Measurements from ENCODE around the gene ZFP62. TPM values are rescaled to one million over a fixed set of nuclear protein-coding genes. Genes with fewer than 3 reads are reported as not detected.
"Not testable (repeated sequence)": the region's sequence is repeated elsewhere in the genome, so short reads cannot be mapped to it uniquely, and the experiment has no call there.

Gene ZFP62
- 10 to 100 TPM; 21.2 to 23.7 TPM for total RNA-seq

DNA sequence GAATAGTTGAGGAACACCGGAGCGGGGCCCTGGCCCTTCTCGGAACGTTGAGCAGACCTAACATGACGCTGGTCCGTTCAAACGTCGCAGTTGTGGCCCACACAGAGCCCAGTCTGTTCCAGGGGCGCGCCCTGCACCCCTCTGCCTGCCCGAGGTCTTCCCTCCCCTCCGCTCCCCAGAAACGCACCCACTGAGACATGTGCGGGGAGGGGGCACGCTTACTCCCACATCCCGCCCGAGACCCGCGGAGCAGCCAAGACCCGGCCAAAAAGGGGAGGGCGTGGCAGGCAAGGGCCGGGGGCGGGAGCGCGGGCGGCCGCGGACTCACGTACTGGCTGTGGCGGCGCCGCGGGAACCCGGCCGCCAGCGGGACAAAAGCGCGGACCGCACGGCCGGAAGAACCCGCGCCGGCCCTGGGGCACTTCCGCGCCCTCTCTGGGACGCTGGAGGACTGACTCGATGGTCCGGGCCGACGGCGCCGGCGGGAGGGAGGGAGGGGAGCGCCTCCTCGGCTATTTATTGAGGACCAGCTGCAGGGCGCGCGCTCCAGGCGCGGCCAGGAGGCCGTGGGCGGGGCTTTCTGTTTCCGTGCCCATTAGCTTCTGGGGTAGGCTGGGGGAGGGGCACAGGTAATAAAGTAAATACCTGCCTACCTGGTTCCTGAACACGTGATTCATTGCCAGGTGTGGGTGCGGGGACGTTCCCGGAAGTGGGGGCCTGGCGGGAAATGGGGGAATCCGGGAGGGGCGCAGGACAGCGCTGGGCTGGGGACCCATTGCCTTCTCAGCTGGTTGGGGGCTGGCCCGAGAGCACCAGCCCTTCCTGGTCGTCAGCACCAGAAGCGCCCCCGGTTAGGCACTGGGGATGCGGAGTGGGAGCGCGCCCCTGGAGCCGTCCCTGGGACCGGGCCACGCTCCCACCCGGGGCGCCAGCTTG lies at the start of gene ZFP62:
TSS of gene ZFP62 (minus strand) at position 390 of the 936 bp plus-strand sequence. CDS start at position 333, 57 bp downstream.
- Mint-ChIP-seq H3K4me1 (peaks cover 21% of the 10 kb centered on the region), H3K4me3 (peak within 1 kb of the TSS; percentile 98), H3K9me3 (no peaks in the 10 kb centered on the region), H3K27me3 (no peaks in the 10 kb centered on the region), H3K36me3 (peaks cover 16% of the 10 kb centered on the region), H3K27ac (peak within 1 kb of the TSS; percentile 91)
- DNase-seq: peak; percentile 91

DNA sequence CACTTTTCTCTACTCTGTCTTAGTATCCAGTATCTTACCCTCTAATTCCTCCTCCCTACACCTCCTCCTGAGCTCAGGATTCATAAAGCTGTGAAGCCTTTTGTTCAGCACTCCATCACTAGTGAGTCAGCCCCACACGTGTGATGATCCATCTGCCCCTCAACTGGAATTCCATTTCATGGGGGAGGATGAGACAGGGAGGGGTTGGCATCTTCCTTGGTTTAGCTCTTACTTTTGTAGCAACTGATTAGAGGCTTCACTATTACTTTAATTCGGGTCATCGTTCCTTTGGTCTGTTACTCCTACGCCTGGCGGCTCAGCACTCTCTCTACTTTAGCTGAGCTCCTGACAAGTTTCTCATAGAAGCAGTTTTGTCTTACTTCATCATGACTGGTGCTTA lies 49.7 kb upstream of the ZFP62 start:
- H3K4me1 Mint-ChIP-seq: peaks cover 6% of the 10 kb centered on the region
- no peak for DNase-seq
- no peak overlapping the region for H3K4me3 Mint-ChIP-seq
- H3K36me3 Mint-ChIP-seq: no peaks in the 10 kb centered on the region
- no peak overlapping the region for H3K27ac Mint-ChIP-seq
- H3K27me3 Mint-ChIP-seq: peaks cover 29% of the 10 kb centered on the region
- H3K9me3 Mint-ChIP-seq: no peaks in the 10 kb centered on the region

DNA sequence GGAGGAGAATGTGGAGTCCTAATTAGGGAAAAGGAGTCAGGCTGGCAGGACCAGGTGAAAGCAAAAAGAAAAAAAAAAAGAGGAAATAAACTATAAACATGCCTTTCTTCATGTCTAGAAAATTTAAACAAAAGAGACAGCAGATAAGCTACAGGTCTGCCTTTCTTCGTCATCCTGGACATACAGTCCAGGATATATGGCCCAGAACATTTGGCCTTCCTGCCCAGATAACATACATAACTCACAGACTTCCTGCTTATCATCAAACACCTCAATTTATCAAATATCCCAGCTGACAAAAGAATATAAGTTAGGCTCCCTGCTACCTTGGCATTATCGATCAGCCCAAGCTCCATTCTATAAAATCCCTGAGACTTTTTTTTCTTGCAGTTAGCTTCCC lies 49.1 kb upstream of the ZFP62 start:
- Mint-ChIP-seq H3K9me3 (no peaks in the 10 kb centered on the region), H3K4me3 (no peak overlapping the region), H3K36me3 (no peaks in the 10 kb centered on the region), H3K4me1 (peaks cover 6% of the 10 kb centered on the region), H3K27ac (no peak overlapping the region), H3K27me3 (peaks cover 31% of the 10 kb centered on the region)
- DNase-seq: no peak

DNA sequence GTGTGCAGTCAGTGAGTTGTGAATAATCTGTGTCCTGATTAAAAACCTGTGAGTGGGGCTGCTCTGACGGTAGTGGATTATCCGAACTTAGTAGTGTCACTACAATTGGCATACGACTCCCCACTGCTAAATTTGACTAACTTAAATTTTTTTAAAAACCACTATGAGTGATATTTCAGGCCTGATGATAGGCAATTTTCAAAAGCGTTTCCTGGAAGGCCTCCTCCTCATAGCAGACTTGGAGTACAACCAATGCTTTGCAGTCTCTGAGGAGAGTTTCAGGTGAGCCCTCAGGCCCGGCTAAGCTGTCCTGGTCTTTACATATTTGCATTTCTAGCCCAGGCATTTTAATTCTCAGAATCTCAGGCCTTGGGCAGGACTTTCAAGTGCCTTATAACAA lies 48.7 kb upstream of the ZFP62 start:
- Mint-ChIP-seq H3K4me3 (no peak overlapping the region), H3K9me3 (no peaks in the 10 kb centered on the region), H3K4me1 (peaks cover 6% of the 10 kb centered on the region), H3K27me3 (peaks cover 31% of the 10 kb centered on the region), H3K36me3 (no peaks in the 10 kb centered on the region), H3K27ac (no peak overlapping the region)
- DNase-seq: no peak

DNA sequence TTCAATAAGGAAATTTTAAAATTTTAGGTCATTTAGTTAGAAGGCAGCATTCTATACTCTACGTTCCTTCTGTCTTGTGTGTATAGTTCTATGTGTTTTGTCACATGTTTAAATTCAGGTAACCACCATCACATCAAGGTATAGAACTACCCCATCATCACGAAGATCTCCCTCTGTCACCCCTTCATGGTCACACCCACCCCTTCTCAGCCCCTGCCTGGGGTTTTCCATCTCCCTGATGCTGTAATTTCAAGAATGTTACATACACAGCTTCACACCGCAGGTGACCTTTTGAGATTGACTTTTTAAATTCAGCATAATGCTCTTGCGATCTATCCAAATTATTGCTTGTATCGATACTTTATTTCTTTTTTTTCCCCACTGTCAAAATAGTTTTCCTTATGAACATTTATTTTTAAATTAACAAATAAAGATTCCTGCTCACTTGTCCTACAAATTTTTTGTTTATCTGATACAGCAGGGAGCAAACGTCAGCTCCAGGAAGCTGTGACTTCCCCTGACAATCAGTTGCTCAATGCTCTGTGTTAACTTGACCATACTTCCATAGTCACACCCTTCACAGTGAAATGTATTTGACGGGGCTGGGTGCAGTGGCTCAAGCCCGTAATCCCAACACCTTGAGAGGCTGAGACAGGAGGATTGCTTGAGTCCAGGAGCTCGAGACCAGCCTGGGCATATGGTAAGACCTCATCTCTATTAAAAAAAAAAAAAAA lies 48.1 kb upstream of the ZFP62 start:
- Mint-ChIP-seq H3K4me1 (peaks cover 6% of the 10 kb centered on the region), H3K4me3 (no peak overlapping the region), H3K36me3 (no peaks in the 10 kb centered on the region), H3K9me3 (no peaks in the 10 kb centered on the region), H3K27ac (peak overlapping the region; percentile 29), H3K27me3 (peaks cover 31% of the 10 kb centered on the region)
- DNase-seq: peak; percentile 22

DNA sequence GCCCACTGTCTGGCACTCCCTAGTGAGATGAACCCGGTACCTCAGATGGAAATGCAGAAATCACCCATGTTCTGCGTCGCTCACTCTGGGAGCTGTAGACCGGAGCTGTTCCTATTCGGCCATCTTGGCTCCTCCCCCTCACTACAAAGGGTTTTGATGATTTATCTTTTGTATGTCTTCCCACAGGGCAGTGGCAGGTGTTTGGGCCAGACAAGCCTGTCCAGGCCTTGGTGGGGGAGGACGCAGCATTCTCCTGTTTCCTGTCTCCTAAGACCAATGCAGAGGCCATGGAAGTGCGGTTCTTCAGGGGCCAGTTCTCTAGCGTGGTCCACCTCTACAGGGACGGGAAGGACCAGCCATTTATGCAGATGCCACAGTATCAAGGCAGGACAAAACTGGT lies 47.3 kb upstream of the ZFP62 start:
- no peak for DNase-seq

DNA sequence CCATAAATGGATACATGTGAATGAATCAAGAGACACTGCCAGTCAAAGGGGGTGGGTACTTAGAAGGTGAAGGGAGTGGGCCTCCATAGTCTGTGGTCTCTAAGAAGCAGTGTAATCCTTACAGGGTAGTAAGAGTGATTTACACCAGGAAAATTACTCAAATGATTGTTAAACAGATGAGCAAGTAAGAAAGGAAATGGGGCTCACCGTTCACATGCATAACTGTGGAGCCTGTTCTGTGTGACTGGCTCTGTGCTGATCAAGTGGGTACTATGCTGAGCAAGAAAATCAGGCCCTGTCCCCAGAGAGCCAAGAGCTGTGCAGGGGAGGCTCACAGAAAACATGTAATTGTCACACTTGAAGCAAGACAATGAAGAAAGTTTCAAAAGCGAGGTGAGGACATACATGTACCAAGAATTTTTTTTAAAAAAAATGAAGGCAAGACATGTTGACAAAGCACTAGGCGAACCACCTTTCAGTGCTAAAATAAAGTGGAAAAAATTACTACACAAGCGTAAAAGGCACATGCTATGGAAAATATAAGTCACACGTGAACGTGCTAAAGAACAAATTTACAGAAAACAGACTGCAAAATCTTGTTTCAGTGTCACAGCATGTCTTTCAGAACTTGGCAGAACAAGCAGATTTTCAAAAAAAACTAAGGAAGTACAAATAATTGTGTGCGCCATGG lies 40.4 kb upstream of the ZFP62 start:
- H3K36me3 Mint-ChIP-seq: no peaks in the 10 kb centered on the region
- H3K9me3 Mint-ChIP-seq: no peaks in the 10 kb centered on the region
- peak overlapping the region; percentile 42 for H3K27ac Mint-ChIP-seq

More for the DNA sequence above, 47.3 kb upstream of the ZFP62 start:
- peaks cover 6% of the 10 kb centered on the region for H3K4me1 Mint-ChIP-seq
- H3K36me3 Mint-ChIP-seq: no peaks in the 10 kb centered on the region
- H3K27me3 Mint-ChIP-seq: peaks cover 30% of the 10 kb centered on the region
- H3K27ac Mint-ChIP-seq: no peak overlapping the region
- H3K9me3 Mint-ChIP-seq: no peaks in the 10 kb centered on the region
- H3K4me3 Mint-ChIP-seq: no peak overlapping the region

DNA sequence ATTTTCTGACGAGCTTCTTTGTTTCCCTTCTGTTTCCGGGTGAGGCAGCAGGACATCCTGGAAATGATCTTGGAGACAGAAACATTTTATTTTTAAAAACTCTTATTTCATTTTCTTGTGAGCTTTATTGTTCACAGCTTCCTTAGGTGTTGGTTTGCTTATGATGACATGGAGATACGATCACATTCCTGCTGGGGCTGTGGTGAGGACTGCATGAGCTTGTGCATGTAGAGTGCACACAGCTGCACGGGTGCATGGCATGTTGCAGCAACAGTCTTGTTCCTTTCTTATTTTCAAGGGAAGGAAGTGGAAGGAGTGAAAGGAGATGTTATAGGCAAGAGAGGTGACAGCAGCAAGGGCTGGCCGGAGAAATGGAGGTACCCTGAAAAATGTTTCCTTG lies 39.1 kb upstream of the ZFP62 start:
- Mint-ChIP-seq H3K4me3 (no peak overlapping the region), H3K4me1 (peaks cover 4% of the 10 kb centered on the region), H3K9me3 (no peaks in the 10 kb centered on the region), H3K27me3 (no peaks in the 10 kb centered on the region), H3K36me3 (no peaks in the 10 kb centered on the region), H3K27ac (no peak overlapping the region)
- no peak for DNase-seq

More for the DNA sequence above, 40.4 kb upstream of the ZFP62 start:
- peaks cover 4% of the 10 kb centered on the region for H3K4me1 Mint-ChIP-seq
- no peak overlapping the region for H3K4me3 Mint-ChIP-seq
- no peak for DNase-seq
- peaks cover 4% of the 10 kb centered on the region for H3K27me3 Mint-ChIP-seq

DNA sequence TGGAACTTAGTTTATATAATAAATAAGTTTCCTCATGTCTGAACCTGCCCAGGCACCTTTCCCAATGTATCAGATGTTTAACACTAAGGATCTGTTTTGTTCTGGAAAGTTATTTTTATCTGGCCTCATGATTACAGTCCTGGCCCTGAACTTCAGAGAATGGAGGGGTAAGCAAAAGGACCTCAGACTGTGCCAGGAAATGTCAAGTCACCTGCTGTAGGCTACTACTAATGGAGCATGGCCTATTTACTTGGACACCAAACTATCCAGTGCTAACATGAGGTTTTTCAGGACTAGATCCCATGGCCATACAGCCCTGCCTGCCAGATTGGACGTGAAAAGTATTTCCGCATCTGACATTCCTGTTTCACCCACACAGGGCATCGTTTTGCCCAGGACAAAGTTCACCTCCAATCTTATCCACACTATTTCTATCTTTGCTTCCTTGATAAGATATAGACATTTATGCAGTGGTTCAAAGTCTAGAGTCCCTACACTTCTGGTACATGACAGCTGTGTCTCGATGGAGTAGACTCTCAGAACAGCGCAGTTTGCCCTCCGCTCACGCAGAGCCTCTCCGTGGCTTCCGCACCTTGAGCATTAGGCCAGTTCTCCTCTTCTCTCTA lies 37.7 kb upstream of the ZFP62 start, which contains the start of gene BTNL8:
TSS of gene BTNL8 (plus strand) at position 539 of the 626 bp plus-strand sequence. CDS start 152 bp downstream, outside the sequence.
- H3K27ac Mint-ChIP-seq: no peak within 1 kb of the TSS
- no peaks in the 10 kb centered on the region for H3K27me3 Mint-ChIP-seq
- H3K9me3 Mint-ChIP-seq: peaks cover 5% of the 10 kb centered on the region
- H3K4me3 Mint-ChIP-seq: no peak within 1 kb of the TSS
- peaks cover 4% of the 10 kb centered on the region for H3K4me1 Mint-ChIP-seq
- no peaks in the 10 kb centered on the region for H3K36me3 Mint-ChIP-seq
- no peak for DNase-seq

DNA sequence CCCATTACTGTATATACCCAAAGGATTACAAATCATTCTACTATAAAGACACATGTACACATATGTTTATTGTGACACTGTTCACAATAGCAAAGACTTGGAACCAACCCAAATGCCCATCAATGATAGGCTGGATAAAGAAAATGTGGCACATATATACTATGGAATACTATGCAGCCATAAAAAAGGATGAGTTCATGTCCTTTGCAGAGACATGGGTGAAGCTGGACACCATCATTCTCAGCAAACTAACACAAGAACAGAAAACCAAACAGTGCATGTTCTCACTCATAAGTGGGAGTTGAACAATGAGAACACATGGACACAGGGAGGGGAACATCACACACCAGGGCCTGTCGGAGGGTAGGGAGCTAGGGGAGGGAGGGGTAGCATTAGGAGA lies 34.3 kb upstream of the ZFP62 start:
- H3K27ac Mint-ChIP-seq, H3K27me3 Mint-ChIP-seq, DNase-seq, H3K9me3 Mint-ChIP-seq, H3K36me3 Mint-ChIP-seq, H3K4me3 Mint-ChIP-seq, H3K4me1 Mint-ChIP-seq: not testable (repeated sequence)

DNA sequence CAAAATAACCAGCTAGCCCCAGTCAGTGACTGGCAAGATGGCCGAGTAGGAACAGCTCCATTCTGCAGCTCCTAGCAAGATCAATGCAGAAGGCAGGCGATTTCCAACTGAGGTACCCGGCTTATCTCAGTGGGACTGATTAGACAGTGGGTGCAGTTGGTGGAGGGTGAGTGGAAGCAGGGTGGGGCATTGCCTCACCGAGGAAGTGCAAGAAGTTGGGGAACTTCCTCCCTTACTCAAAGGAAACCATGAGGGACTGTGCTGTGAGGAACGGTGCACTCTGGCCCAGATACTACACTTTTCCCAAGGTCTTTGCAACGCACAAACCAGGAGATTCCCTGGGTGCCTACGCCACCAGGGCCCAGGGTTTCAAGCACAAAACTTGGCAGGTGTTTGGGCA lies 28.3 kb upstream of the ZFP62 start:
- peaks cover 2% of the 10 kb centered on the region for H3K9me3 Mint-ChIP-seq
- peaks cover 19% of the 10 kb centered on the region for H3K27me3 Mint-ChIP-seq
- H3K4me1 Mint-ChIP-seq: no peaks in the 10 kb centered on the region
- DNase-seq: no peak
- no peaks in the 10 kb centered on the region for H3K36me3 Mint-ChIP-seq
- no peak overlapping the region for H3K4me3 Mint-ChIP-seq
- no peak overlapping the region for H3K27ac Mint-ChIP-seq

DNA sequence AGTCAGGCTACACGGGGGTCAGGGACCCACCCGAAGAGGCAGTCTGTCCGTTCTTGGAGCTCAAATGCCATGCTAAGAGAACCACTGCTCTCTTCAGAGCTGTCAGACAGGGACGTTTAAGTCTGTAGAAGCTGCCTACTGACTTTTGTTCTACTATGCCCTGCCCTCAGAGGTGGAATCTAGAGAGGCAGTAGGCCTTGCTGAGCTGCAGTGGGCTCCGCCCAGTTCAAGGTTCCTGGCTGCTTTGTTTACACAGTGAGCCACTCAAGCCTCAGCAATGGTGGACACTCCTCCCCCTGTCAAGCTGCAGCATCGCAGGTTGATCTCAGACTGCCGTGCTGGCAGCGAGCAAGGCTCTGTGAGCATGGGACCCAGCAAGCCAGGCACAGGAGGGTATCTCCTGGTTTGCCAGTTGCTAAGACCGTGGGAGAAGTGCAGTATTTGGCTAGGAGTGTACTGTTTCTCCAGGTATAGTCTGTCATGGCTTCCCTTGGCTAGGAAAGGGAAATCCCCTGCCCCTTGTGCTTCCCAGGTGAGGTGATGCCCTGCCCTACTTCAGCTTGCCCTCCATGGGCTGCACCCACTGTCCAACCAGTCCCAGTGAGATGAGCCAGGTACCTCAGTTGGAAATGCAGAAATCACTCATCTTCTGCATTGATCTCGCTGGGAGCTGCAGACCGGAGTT lies 24.9 kb upstream of the ZFP62 start:
- H3K27me3 Mint-ChIP-seq: peaks cover 34% of the 10 kb centered on the region
- H3K27ac Mint-ChIP-seq, H3K36me3 Mint-ChIP-seq, H3K4me3 Mint-ChIP-seq, DNase-seq, H3K9me3 Mint-ChIP-seq, H3K4me1 Mint-ChIP-seq: not testable (repeated sequence)

DNA sequence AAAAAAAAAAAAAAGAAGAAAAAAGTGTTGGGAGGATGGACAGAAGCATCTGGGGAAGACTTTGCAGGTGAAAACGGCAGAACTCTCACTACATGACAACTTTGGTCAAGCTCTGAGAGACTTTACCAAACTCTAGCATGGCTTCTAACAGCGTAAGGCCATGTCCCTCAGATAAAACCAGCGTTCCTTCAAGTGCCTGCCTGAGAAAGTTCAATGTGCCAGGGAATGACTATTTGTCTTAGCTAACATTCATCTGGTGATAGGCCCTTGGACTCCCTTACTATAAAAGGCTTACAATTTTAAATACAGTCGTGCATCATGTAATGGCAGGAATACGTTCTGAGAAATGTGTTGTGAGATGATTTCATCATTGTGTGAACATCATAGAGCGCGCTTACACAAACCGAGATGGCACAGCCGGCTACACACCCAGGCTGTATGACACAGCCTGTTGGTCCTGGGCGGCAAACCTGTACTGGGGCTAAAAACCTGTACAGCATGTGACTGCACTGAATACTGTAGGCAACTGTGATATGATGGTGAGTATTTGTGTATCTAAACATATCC lies 14.9 kb upstream of the ZFP62 start:
- DNase-seq: no peak
- Mint-ChIP-seq H3K27me3 (no peaks in the 10 kb centered on the region), H3K27ac (no peak overlapping the region), H3K4me1 (no peaks in the 10 kb centered on the region), H3K9me3 (peaks cover under 1% of the 10 kb centered on the region), H3K4me3 (no peak overlapping the region), H3K36me3 (no peaks in the 10 kb centered on the region)
